ENCODE data around the gene NRXN3.

Gene NRXN3

GRCh38 chr14:79829405-79830166, 1659.4 kb downstream of the NRXN3 start:
- TF ChIP-seq CTCF (IDR thresholded peaks at IDR 0.05; ENCODE audit: low read depth, low read length, missing control alignments), result no peak
- in situ Hi-C loops (cut with HindIII; ENCODE audit: low sequenced_read_pairs), result no loop called here
- no peak overlapping the region for H3K4me3 ChIP-seq (ENCODE audit: low read depth, low read length)
- no peak for DNase-seq (ENCODE audit: low read depth)

DNA sequence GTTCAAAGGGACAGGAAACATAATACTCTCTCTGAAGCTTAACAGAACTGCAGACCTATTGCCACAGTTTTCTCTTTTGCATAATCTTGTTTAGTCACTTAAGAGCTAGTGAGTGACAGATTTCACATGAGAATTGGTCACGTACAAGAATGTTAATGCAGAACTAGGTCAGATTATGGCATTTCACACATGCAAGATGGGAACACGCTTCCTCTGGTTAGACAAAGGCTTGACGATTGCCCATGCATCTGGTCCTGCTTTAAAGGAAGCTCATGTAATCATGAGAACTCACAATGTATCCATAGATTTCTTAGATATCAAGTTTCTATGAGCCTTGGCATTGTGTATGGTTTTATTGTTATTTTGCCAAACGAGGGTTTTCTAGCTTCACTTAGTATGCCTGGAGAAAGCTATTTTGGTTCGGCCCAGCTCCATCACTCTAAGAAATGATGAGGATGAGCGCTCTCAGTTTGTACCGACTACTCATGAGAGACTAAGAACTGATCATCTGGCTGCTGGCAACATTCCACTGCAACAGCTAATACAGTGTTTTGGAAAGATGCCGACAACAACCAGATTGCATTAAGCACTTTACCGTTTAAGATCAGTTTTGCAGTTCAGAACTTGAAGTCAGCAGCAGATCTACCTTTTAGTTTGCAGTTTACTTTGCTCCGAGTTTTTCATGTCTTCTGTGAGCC, 1661.2 kb downstream of the NRXN3 start:
- in situ Hi-C loops (cut with HindIII; ENCODE audit: low sequenced_read_pairs), result no loop called here
- no peak overlapping the region for H3K4me3 ChIP-seq (ENCODE audit: low read depth, low read length)
- TF ChIP-seq CTCF (IDR thresholded peaks at IDR 0.05; ENCODE audit: low read depth, low read length, missing control alignments), result no peak
- no peak for DNase-seq (ENCODE audit: low read depth)

GRCh38 chr14:79833781-79834180, 1663.6 kb downstream of the NRXN3 start:
- DNase-seq (ENCODE audit: low read depth), result no peak
- no peak overlapping the region for H3K4me3 ChIP-seq (ENCODE audit: low read depth, low read length)
- TF ChIP-seq CTCF (IDR thresholded peaks at IDR 0.05; ENCODE audit: low read depth, low read length, missing control alignments), result no peak
- in situ Hi-C loops (cut with HindIII; ENCODE audit: low sequenced_read_pairs), result no loop called here

DNA sequence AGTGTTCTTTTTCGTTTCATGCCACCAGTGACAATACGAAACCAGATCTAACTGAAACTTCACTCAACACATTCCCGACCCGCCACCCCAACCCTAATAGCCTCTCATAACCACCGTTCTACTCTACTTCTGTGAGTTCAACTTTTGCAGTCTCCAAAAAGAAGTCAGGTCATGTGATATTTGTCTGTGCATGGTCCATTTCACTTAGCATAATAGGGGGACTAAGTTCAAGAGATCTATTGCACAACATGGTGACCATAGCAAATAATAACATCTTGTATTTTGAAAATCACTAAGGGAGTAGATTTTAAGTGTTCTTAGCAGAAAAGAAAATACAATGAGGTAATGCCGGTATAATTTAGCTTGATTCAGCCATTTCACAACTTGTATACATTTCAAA, 1664.7 kb downstream of the NRXN3 start:
- no peak for DNase-seq (ENCODE audit: low read depth)
- TF ChIP-seq CTCF (IDR thresholded peaks at IDR 0.05; ENCODE audit: low read depth, low read length, missing control alignments), result no peak
- in situ Hi-C loops (cut with HindIII; ENCODE audit: low sequenced_read_pairs), result no loop called here
- no peak overlapping the region for H3K4me3 ChIP-seq (ENCODE audit: low read depth, low read length)

DNA sequence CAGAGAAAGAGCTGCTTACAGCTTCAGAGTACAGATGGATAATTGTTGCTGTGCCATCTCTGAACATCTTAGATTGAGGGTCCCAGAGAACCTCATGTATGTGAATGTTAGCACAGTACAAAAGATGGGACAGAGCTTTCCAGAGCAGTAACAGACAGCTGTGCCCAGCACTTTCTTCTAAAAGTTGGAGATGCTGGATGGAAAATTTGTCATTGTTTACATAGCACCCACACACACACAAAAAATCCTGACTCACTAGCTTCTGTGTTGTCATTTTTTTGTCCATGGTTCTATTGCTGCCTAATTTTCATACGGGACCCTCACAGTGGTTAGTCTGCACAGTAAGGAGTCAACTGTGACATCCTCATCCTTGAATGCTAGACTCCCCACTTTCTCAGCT, 1666.4 kb downstream of the NRXN3 start:
- no peak for TF ChIP-seq CTCF (IDR thresholded peaks at IDR 0.05; ENCODE audit: low read depth, low read length, missing control alignments)
- in situ Hi-C loops (cut with HindIII; ENCODE audit: low sequenced_read_pairs), result no loop called here
- no peak overlapping the region for H3K4me3 ChIP-seq (ENCODE audit: low read depth, low read length)
- no peak for DNase-seq (ENCODE audit: low read depth)

- H3K4me3 ChIP-seq (ENCODE audit: low read depth, low read length), result no peak overlapping the region
- in situ Hi-C loops (cut with HindIII; ENCODE audit: low sequenced_read_pairs), result no loop called here
- TF ChIP-seq CTCF (IDR thresholded peaks at IDR 0.05; ENCODE audit: low read depth, low read length, missing control alignments), result no peak
- DNase-seq (ENCODE audit: low read depth), result no peak
These were observed 1667.5 kb downstream of the NRXN3 start for GRCh38 chr14:79837699-79838098.

All from astrocyte of the cerebellum (primary cell).